ENCODE data around the gene SLC6A3.

DNA sequence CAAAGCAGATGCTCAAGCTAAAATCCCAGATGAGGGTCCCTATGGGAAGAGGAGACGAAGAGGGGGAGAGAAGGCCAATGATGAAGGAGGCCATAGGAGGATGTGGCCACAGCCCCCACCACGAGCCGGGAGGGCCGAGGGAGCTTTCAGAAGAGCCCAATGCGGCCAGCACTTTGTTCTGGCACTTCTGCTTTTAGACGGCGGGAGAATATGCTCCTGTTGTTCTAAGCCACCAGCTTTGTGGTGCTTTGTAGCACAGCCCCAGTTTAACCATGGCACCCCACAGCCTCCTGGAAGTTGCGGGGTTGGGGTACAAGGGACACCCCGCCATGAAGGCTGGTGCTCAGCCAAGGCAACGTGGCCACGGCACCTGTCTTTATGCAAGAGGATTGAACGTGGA, 45.1 kb upstream of the SLC6A3 start:
- TF ChIP-seq, protein P1, sequence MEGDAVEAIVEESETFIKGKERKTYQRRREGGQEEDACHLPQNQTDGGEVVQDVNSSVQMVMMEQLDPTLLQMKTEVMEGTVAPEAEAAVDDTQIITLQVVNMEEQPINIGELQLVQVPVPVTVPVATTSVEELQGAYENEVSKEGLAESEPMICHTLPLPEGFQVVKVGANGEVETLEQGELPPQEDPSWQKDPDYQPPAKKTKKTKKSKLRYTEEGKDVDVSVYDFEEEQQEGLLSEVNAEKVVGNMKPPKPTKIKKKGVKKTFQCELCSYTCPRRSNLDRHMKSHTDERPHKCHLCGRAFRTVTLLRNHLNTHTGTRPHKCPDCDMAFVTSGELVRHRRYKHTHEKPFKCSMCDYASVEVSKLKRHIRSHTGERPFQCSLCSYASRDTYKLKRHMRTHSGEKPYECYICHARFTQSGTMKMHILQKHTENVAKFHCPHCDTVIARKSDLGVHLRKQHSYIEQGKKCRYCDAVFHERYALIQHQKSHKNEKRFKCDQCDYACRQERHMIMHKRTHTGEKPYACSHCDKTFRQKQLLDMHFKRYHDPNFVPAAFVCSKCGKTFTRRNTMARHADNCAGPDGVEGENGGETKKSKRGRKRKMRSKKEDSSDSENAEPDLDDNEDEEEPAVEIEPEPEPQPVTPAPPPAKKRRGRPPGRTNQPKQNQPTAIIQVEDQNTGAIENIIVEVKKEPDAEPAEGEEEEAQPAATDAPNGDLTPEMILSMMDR (IDR thresholded peaks at IDR 0.05; ENCODE audit: extremely low read depth in 1 of 2, insufficient read depth in 1 of 2, low read depth in 1 of 2, low read length in 2 of 2), result no peak
- TF ChIP-seq POLR2AphosphoS5 (IDR thresholded peaks at IDR 0.05; ENCODE audit: insufficient read depth, low read depth, low read length) (no peak), EZH2 (IDR thresholded peaks at IDR 0.05; ENCODE audit: borderline replicate concordance, low read depth, low read length, severe bottlenecking) (no peak), POLR2A (IDR thresholded peaks at IDR 0.05; ENCODE audit: low read depth, low read length) (no peak), JUN (IDR thresholded peaks at IDR 0.05; ENCODE audit: borderline replicate concordance, insufficient read depth, insufficient read length, low read depth) (no peak), GATA2 (IDR thresholded peaks at IDR 0.05; ENCODE audit: insufficient read depth, insufficient read length, low read depth, low read length) (no peak), FOS (IDR thresholded peaks at IDR 0.05; ENCODE audit: borderline replicate concordance, insufficient read depth, low read length) (no peak), MYC (IDR thresholded peaks at IDR 0.05; ENCODE audit: low read depth, low read length) (no peak)
- TF ChIP-seq, protein P2, sequence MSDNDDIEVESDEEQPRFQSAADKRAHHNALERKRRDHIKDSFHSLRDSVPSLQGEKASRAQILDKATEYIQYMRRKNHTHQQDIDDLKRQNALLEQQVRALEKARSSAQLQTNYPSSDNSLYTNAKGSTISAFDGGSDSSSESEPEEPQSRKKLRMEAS (IDR thresholded peaks at IDR 0.05; ENCODE audit: insufficient read depth, insufficient read length), result no peak
